Measurements from ENCODE around the gene VGF. TPM values are rescaled to one million over a fixed set of nuclear protein-coding genes. Genes with fewer than 3 reads are reported as not detected.

The VGF gene
- total RNA-seq, 2 experiments from 2014 or later: 1.5 TPM; not detected in 1

- DNase-seq (ENCODE audit: low spot score): no peak
- no peak for TF ChIP-seq EZH2phosphoT487 (IDR thresholded peaks at IDR 0.05; ENCODE audit: borderline replicate concordance, low read depth, low read length)
- TF ChIP-seq CTCF (conservative IDR thresholded peaks at IDR 0.05; ENCODE audit: low read length): no peak
- Histone ChIP-seq H3K4me2 (ENCODE audit: low read length) (no peak overlapping the region), H3K9me2 (ENCODE audit: insufficient read depth, low read length) (no peaks in the 10 kb centered on the region), H2AFZ (ENCODE audit: low read length) (no peak overlapping the region), H3K27ac (ENCODE audit: low read depth, low read length, poor library complexity, severe bottlenecking) (no peak overlapping the region), H3K9me3 (ENCODE audit: low read length) (no peaks in the 10 kb centered on the region), H4K20me1 (ENCODE audit: insufficient read depth, low read length) (no peaks in the 10 kb centered on the region), H3K4me3 (ENCODE audit: low read depth, low read length, poor library complexity, severe bottlenecking) (no peak overlapping the region), H3K36me3 (ENCODE audit: insufficient read depth, low read length) (no peaks in the 10 kb centered on the region), H3K79me2 (ENCODE audit: insufficient read depth, low read depth, low read length) (no peaks in the 10 kb centered on the region), H3K4me1 (ENCODE audit: insufficient read depth, low read length, poor library complexity, severe bottlenecking) (no peaks in the 10 kb centered on the region)
- no TSS peak for BruUV-seq (replicated peaks)
- intact Hi-C loops (cut with micrococcal nuclease; ENCODE audit: unreplicated experiment): no loop called here
- CTCF ChIA-PET (ENCODE audit: unreplicated experiment): no interaction called here
- POLR2A ChIA-PET: interaction anchor here (0.7 kb wide), 1 partner anchor 1176 kb away, joined by 4 read pairs; no protein-coding TSS in a partner anchor
Observed at GRCh38 chr7:101120315-101120714, 45.1 kb downstream of the VGF start.

DNA sequence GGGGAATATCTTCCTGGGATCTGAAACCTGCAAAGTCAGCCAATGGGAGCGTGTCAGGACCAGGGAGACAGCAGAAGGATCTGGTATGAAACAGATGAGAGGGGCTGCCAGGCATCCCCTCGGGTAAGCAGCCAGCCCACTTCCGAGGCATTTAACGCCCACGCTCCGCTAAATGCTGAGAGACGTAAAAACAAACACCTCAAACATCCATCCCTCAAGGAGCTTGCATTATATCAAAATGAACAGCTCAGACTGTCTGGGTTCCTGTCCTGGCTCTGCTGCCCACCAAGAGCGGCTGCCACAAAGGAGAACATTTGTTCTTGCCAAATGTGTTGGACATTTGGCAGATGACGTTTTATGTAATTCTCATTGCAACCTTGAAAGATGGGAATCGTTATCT lies 45.5 kb downstream of the VGF start:
- Histone ChIP-seq H3K36me3 (ENCODE audit: insufficient read depth, low read length) (no peaks in the 10 kb centered on the region), H3K9me2 (ENCODE audit: insufficient read depth, low read length) (no peaks in the 10 kb centered on the region), H4K20me1 (ENCODE audit: insufficient read depth, low read length) (no peaks in the 10 kb centered on the region), H3K9me3 (ENCODE audit: low read length) (no peaks in the 10 kb centered on the region), H2AFZ (ENCODE audit: low read length) (no peak overlapping the region), H3K27ac (ENCODE audit: low read depth, low read length, poor library complexity, severe bottlenecking) (no peak overlapping the region), H3K79me2 (ENCODE audit: insufficient read depth, low read depth, low read length) (no peaks in the 10 kb centered on the region), H3K4me2 (ENCODE audit: low read length) (no peak overlapping the region), H3K4me1 (ENCODE audit: insufficient read depth, low read length, poor library complexity, severe bottlenecking) (no peaks in the 10 kb centered on the region), H3K4me3 (ENCODE audit: low read depth, low read length, poor library complexity, severe bottlenecking) (no peak overlapping the region)
- POLR2A ChIA-PET: interaction anchor here (0.7 kb wide), 1 partner anchor 1176 kb away, joined by 4 read pairs; no protein-coding TSS in a partner anchor
- TF ChIP-seq EZH2phosphoT487 (IDR thresholded peaks at IDR 0.05; ENCODE audit: borderline replicate concordance, low read depth, low read length) (no peak), CTCF (conservative IDR thresholded peaks at IDR 0.05; ENCODE audit: low read length) (no peak)
- CTCF ChIA-PET (ENCODE audit: unreplicated experiment): interaction anchor here (0.9 kb wide), 1 partner anchor 24 kb away, joined by 6 read pairs; no protein-coding TSS in a partner anchor
- no peak for DNase-seq (ENCODE audit: low spot score)
- BruUV-seq (replicated peaks): no TSS peak
- intact Hi-C loops (cut with micrococcal nuclease; ENCODE audit: unreplicated experiment): no loop called here

DNA sequence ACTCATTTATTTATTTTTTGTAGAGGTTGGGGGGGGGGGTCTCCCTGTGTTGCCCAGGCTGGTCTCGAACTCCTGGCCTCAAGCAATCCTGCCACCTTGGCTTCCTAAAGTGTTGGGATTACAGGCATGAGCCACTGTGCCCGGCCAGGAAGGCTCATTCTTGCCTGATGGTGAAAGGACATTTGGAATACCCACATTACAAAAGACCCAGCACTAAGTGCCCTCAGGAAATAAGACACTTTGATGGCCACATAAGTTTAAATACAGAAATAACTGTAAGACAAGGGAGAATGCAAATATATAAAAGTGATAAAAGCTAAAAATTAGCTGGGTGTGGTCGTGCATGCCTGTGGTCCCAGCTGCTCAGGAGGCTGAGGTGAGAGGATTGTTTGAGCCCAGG lies 46.5 kb downstream of the VGF start:
- H2AFZ ChIP-seq (ENCODE audit: low read length): no peak overlapping the region

More for the DNA sequence above, 46.5 kb downstream of the VGF start:
- no TSS peak for BruUV-seq (replicated peaks)
- no peak overlapping the region for H3K4me2 ChIP-seq (ENCODE audit: low read length)
- H3K9me3 ChIP-seq (ENCODE audit: low read length): no peaks in the 10 kb centered on the region
- H3K36me3 ChIP-seq (ENCODE audit: insufficient read depth, low read length): no peaks in the 10 kb centered on the region
- H4K20me1 ChIP-seq (ENCODE audit: insufficient read depth, low read length): no peaks in the 10 kb centered on the region
- no peak overlapping the region for H3K4me3 ChIP-seq (ENCODE audit: low read depth, low read length, poor library complexity, severe bottlenecking)
- ChIA-PET CTCF (ENCODE audit: unreplicated experiment) (interaction anchor here (0.9 kb wide), 1 partner anchor 25 kb away, joined by 6 read pairs; no protein-coding TSS in a partner anchor), POLR2A (interaction anchor here (0.6 kb wide), 1 partner anchor 643 kb away, joined by 11 read pairs; no protein-coding TSS in a partner anchor)
- no peak for DNase-seq (ENCODE audit: low spot score)
- no peak for TF ChIP-seq EZH2phosphoT487 (IDR thresholded peaks at IDR 0.05; ENCODE audit: borderline replicate concordance, low read depth, low read length)
- TF ChIP-seq CTCF (conservative IDR thresholded peaks at IDR 0.05; ENCODE audit: low read length): no peak
- H3K9me2 ChIP-seq (ENCODE audit: insufficient read depth, low read length): no peaks in the 10 kb centered on the region
- H3K27ac ChIP-seq (ENCODE audit: low read depth, low read length, poor library complexity, severe bottlenecking): no peak overlapping the region
- intact Hi-C loops (cut with micrococcal nuclease; ENCODE audit: unreplicated experiment): no loop called here
- H3K4me1 ChIP-seq (ENCODE audit: insufficient read depth, low read length, poor library complexity, severe bottlenecking): no peaks in the 10 kb centered on the region
- H3K79me2 ChIP-seq (ENCODE audit: insufficient read depth, low read depth, low read length): no peaks in the 10 kb centered on the region

Measured in OCI-LY7 (cell line).